ENCODE data around the gene PLXDC2. TPM values are rescaled to one million over a fixed set of nuclear protein-coding genes. Genes with fewer than 3 reads are reported as not detected.

Gene PLXDC2
- total RNA-seq, 1 experiment from 2014 or later: 38.7 TPM

DNA sequence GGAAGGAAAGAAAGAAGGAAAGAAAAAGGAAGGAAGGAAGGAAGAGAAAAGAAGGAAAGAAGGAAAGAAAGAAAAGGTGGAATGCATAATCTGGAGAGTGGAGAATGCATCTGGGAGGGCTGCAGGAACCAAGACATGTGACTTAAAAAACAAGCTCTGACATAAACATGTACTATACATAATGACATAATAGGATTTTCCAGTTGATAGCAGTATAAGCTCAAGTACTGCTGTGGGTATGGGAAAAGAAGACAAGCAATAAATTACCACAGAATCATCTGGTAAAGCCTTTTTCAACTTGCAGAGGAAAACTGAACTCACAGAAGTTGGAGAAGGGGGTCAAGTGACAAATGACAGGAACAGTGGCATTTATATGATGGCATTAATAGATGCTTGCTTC lies 345.9 kb downstream of the PLXDC2 start:
- Histone ChIP-seq H3K4ac (ENCODE audit: low read depth, low read length) (no peak overlapping the region), H2AK5ac (ENCODE audit: insufficient read length, low read length) (no peak overlapping the region), H3T11ph (ENCODE audit: low read length) (no peak overlapping the region), H3K79me2 (ENCODE audit: insufficient read depth, low read length) (no peaks in the 10 kb centered on the region), H2BK20ac (ENCODE audit: low read depth, low read length, poor library complexity, severe bottlenecking) (no peak overlapping the region), H3K23me2 (ENCODE audit: insufficient read length, low read depth, low read length, poor library complexity, severe bottlenecking) (no peaks in the 10 kb centered on the region), H2BK12ac (ENCODE audit: insufficient read length, low read depth, low read length) (no peak overlapping the region), H4K8ac (replicated peaks; ENCODE audit: insufficient read length, low read depth, low read length) (no peak overlapping the region), H2BK120ac (ENCODE audit: low read depth, low read length, poor library complexity, severe bottlenecking) (no peak overlapping the region), H3K4me2 (ENCODE audit: insufficient read depth, insufficient read length, low read length) (no peak overlapping the region), H3K9ac (ENCODE audit: extremely low read depth, insufficient read length, low read length) (no peak overlapping the region), H3K4me1 (ENCODE audit: insufficient read depth, low read length) (no peaks in the 10 kb centered on the region; the same call in 1 of the 2 replicates), H3K9me3 (ENCODE audit: control insufficient read depth, low read depth, low read length) (no peaks in the 10 kb centered on the region), H2AFZ (ENCODE audit: low read length) (no peak overlapping the region), H3K23ac (ENCODE audit: insufficient read length, low read depth, low read length) (no peak overlapping the region), H4K20me1 (ENCODE audit: control insufficient read depth, insufficient read depth, insufficient read length) (no peaks in the 10 kb centered on the region), H4K91ac (ENCODE audit: insufficient read length, low read depth, low read length) (no peak overlapping the region), H3K56ac (ENCODE audit: insufficient read length, low read depth, low read length) (no peak overlapping the region), H3K79me1 (ENCODE audit: insufficient read depth, low read depth, low read length, poor library complexity, severe bottlenecking) (no peaks in the 10 kb centered on the region), H2BK5ac (ENCODE audit: insufficient read length, low read length) (no peak overlapping the region), H3K27me3 (ENCODE audit: insufficient read depth, low read length) (no peaks in the 10 kb centered on the region), H3K27ac (ENCODE audit: insufficient read length, low read depth, low read length) (no peak overlapping the region), H4K5ac (ENCODE audit: insufficient read length, low read depth, low read length) (no peak overlapping the region), H2BK15ac (ENCODE audit: low read depth, low read length) (no peak overlapping the region), H3K18ac (ENCODE audit: insufficient read length, low read depth, low read length) (no peak overlapping the region), H3K14ac (ENCODE audit: insufficient read depth, low read length) (no peak overlapping the region)
- TF ChIP-seq, protein P1, sequence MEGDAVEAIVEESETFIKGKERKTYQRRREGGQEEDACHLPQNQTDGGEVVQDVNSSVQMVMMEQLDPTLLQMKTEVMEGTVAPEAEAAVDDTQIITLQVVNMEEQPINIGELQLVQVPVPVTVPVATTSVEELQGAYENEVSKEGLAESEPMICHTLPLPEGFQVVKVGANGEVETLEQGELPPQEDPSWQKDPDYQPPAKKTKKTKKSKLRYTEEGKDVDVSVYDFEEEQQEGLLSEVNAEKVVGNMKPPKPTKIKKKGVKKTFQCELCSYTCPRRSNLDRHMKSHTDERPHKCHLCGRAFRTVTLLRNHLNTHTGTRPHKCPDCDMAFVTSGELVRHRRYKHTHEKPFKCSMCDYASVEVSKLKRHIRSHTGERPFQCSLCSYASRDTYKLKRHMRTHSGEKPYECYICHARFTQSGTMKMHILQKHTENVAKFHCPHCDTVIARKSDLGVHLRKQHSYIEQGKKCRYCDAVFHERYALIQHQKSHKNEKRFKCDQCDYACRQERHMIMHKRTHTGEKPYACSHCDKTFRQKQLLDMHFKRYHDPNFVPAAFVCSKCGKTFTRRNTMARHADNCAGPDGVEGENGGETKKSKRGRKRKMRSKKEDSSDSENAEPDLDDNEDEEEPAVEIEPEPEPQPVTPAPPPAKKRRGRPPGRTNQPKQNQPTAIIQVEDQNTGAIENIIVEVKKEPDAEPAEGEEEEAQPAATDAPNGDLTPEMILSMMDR (conservative IDR thresholded peaks at IDR 0.05): no peak
- Mint-ChIP-seq H3K27ac (no peak overlapping the region), H3K36me3 (ENCODE audit: insufficient read depth in 1 of 3, low read depth in 3 of 3) (peaks cover 0 to 4% (median 0%) of the 10 kb centered on the region in 3 experiments; a peak in 3 of 7 replicates), H3K4me1 (peaks cover 13 to 20% of the 10 kb centered on the region in 2 experiments), H3K4me3 (no peak overlapping the region), H3K9me3 (no peaks in the 10 kb centered on the region; a peak in 1 of 5 replicates), H3K27me3 (ENCODE audit: low read depth) (no peaks in the 10 kb centered on the region)
- DNase-seq: no peak

Measured in H9 (cell line).